Head of caudate nucleus (tissue), 42 donors: Measurements from ENCODE around the gene GINM1.

ENCODE experiments used
- DNase-seq, 42 donors: peaks; one replicate each; pipeline versions ENCODE4 v3.0.0 to v3.0.0-alpha.2; 2020 to 2021; ENCODE audit warnings: mixed read lengths in 7 of 42
- intact Hi-C: fragments of 100-400 bp; cut with DNase I; formaldehyde crosslinking; loops from one replicate; pipeline ENCODE4 v1.15.0; 2022

GINM1 gene

DNA sequence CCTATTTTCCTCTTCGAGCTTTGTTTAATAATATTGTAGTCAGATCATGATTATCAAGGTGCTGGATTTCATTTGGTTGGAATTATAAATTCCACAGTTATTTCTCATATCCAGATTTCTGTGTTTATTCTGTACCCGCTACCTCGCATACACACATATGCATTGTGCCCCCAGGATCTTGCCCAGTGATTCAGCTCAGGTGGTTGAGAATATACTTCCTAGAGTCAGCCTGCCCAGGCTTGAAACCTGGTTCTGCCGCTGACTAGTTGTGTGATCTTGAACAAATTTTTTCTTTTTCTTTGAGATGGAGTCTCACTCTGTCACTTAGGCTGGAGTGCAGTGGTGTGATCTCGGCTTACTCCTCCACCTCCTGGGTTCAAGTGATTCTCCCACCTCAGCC is 14.7 kb downstream of the GINM1 start:
- intact Hi-C loops, result no loop called here
- no peak for DNase-seq

DNA sequence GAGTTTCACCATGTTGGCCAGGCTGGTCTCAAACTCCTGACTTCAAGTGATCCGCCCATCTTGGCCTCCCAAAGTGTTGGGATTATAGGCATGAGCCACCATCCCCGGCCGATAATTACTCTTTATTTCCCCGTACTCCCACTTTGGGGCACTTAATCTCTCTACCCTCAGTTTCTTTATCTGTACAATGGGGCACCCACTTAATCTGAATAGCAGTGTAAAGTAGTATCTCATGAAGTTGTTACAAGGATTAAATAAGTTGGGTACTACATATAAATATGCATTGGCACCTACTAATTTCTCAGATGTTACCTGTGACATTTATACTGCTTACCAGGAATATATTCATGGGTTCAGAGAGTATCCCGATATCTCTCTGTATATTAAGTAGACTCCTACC is 15.2 kb downstream of the GINM1 start:
- intact Hi-C loops, result no loop called here
- DNase-seq, result no peak

DNA sequence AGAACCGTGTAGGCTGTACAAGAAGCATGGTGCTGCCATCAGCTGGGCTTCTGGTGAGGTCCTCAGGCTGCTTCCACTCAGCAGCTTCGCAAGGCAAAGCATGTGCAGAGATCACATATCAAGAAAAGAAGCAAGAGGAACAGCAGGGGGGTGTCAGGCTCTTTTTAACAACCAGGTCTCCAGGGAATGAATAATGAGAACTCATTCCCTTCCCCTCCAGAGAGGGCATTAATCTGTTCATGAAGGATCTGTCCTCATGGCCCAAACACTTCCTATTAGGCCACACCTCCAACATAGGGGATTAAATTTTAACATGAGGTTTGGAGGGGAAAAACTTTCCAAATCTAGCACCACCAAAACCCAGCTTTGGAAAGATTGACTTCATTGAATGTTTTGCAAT is 20.0 kb downstream of the GINM1 start:
- no peak for DNase-seq
- intact Hi-C loops, result no loop called here

DNA sequence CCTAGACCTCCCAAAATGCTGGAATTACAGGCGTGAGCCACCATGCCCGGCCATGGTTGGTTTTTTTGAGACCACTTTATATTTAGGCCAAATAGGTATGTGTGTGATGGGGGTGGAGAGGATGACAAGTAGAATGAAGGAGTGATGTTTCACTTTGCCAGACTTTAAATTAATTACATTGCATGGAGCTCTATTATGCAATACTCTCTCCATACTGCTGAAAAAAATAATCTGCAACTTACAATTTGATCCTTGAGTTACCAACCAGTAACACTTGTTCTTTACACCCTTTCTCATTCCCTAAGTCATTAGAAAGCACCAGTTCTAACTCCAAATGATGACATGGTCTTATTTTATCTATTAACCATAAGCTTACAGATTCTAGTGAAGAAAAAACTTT is 26.8 kb downstream of the GINM1 start:
- no peak for DNase-seq
- intact Hi-C loops, result no loop called here

DNA sequence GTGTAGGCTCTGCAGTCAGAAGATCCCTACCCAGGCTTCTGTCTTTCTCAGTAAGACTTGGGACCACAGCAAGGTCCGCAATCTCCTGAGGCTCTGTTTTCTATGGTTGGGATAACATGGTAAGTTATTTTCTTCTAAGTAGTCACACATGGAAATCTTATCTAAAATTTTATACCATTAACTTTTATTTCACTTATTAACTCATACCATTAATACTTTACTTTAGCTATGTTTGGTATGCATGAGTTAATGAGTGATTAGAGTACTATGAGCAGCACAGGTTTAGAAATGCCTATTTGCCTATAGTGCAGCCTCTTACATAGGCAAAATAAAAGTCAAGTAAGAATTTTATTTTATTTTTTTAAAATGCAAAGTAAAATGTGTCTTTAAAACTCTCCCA is 27.2 kb downstream of the GINM1 start:
- intact Hi-C loops, result no loop called here
- no peak for DNase-seq

DNA sequence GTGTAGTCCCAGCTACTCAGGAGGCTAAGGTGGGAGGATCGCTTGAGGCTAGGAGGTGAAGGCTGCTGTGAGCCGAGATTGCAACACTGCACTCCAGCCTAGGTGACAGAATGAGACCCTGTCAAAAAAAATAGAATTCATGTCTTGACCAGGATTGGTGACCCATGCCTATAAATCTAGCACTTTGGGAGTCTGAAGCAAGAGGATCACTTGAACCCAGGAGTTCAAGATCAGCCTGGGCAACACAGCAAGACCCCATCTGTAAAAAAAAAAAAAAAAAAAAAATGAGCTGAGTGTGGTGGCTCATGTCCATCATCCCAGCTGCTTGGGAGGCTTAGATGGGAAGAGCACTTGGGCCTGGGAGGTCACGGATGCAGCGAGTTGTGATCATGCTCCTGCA is 34.3 kb downstream of the GINM1 start:
- DNase-seq, result no peak
- intact Hi-C loops, result no loop called here

DNA sequence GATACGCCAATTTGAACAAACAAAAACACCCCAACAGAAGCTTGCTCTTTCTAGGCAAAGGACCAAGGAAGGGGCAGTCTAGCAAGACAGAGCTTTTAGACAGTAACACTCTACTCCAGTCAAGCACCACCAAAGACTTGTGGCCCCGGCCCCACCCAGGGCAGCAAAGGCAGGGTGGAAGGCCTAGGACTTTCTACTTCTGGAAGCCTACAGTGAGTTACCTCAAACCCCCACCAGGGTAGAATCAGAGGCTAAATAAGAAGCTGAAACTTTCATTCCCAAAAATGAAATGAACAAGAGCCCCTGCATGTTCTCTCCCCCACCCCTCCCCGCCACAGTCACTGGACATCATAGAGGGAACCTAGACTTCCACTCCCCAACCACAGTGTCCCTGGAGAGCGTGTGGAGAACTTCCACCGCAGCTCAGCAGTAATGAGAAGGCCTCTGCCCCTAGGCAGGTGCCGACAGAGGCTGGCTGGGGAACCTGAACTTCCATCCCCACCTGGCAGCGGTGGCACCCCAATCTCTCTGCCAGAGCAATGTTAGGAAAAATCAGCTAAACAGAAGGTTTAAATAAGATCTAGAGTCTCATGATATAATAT is 42.3 kb downstream of the GINM1 start:
- intact Hi-C loops, result no loop called here
- DNase-seq, result no peak

DNA sequence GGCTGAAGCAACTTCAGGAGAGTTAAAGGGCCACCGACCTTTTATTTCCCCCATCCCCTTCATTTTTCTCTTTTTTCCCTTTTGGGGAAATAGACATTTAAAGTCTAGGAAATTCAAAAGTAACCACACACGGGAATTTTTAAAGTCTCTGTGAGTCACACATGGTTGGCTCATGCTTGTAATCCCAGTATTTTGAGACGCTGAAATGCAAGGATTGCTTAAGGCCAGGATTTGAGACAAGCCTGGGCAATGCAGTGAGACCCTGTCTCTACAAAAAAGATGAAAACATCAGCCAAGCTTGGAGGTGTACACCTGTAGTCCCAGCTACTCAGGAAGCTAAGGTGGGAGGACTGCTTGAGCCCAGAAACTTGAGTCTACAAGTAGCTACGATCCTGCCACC is 48.2 kb downstream of the GINM1 start:
- intact Hi-C loops, result no loop called here
- DNase-seq, result peak in 1 of 42 donors; percentile 25

DNA sequence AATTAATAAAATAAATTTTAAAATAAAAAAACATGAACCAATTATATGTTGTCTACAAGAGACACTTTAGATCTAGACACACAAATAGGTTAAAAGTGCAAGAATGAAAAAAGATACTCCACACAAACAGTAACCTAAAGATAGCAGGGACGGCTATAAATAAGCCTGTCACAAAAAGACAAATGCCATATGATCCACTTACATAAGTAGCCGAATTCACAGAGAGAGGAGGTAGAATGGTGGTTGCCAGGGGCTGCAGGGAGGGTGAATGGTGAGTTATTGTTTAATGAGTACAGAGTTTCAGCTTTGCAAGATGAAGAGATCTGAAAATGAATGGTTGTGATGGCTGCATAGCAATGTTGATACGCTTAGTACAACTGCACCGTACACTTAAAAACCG is 49.6 kb downstream of the GINM1 start:
- peak in 14 of 42 donors; percentile 6 to 55 (median 26) for DNase-seq
- intact Hi-C loops, result no loop called here

DNA sequence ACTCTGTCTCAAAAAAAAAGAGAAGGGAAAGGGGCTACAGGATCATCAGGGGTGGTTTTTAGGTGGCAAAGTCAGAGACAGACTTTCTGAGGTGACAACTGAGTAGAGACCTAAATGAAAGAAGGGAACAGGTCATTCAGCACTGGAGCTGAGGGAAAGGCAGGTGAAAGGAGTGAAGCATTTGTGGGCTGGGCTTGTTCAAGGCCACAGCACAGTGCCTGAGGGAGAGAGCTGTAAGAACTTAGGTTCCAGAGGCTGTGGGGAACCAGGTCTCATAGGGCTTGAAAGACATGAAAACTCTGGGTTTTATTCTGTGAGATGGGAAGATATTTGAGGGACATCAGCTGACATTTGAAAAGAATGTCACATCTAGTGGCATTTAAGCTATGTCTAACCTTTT is 61.5 kb downstream of the GINM1 start:
- no peak for DNase-seq
- intact Hi-C loops, result no loop called here

DNA sequence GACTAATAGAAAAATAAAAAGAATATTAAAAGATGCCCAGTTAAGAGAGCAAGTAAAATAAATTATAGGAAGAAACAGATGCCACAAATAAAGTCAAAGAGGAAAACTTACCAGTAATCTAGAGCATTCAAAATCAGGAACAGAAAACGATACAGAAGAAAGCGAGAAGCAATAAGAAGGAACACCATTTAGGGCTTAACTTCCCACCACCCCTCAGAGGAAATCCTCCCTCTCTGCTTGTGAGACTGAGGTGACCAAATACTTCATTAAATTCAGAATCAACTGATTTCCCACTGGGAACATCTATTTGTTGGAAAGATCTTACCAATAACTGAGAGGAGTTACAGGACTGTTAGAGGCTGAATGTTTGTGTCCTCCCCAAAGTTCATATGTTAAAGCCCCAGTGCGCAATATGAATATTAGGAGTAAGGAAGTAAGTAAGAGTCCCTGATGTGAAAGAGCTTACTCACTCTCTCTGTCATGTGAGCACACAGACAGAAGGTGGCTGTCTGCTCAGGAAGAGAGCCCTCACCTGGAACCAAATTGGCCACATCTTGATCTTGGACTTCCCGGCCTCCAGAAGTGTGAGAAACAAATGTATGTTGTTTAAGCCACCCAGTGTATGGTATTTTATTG is 62.8 kb downstream of the GINM1 start:
- no peak for DNase-seq
- intact Hi-C loops, result no loop called here

DNA sequence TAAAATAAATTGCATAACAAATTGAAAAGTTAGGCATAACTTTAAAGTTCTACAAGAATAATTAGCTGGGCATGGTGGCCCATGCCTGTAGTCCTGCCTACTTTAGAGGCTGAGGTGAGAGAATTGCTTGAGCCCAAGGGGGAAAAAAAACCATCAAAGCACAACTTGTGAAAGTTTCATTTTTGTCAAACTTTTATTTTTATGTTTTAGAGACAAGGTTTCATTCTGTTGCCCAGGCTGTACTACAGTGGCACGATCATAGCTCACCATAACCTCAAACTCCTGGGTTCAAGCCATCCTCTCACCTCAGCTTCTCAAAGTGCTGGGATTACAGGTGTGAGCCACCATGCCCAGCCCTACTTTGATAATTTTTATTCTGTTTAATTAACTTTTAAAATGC is 68.1 kb downstream of the GINM1 start:
- intact Hi-C loops, result no loop called here
- no peak for DNase-seq

DNA sequence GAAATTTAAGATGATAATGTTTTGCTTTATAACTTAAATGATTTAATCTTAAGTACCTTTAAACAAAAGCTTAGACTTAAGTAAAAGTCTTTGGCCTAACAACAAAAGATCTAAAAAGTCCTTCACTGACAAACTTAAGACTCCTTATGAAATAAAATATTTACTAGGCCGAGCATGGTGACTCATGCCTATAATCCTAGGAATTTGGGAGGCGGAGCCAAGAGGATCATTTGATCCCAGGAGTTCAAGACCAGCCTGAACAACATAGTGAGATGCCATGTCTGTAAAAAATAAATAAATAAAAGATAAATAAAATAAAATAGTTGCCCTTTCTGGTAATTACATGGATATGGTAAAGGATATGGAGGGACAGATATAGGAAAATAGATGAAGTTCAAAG is 69.9 kb downstream of the GINM1 start:
- intact Hi-C loops, result no loop called here
- no peak for DNase-seq
